RKO (cell line): ENCODE measurements around the gene WASL.
"Not testable (repeated sequence)": the region's sequence is repeated elsewhere in the genome, so short reads cannot be mapped to it uniquely, and the experiment has no call there.

Experiments
- DNase-seq: peaks from one replicate; pipeline ENCODE4 v3.0.0-alpha.2; 2016; ENCODE audit warnings: low spot score

The WASL gene

DNA sequence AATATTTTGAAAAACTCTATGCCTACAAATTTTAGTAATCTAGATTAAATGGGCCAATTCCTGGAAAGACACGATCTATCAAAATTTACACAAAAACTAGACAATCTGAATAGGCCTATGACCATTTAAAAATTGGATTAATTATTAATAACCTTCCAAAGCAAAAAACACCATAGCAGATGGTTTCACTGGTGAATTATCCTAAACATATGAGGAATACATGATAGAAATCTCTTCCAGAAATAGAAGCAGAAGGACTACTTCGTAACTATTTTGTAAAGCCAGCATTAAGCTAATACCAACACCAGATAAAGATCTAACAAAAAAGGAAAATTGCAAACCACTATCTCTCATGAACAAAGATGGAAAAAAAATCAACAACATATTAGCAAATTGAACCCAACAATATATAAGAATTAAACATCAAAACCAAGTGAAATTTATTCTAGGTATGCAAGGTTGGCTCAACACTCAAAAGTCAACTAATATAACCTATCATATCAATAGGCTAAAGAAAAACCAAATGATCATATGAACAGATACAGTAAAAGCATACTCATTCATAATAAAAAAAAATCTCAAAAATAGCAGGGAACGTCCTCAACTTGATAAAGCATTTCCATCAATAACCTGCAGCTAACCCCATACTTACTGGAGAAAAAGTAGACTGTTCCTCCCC lies 16.3 kb downstream of the WASL start:
- DNase-seq, result no peak

- DNase-seq, result no peak
These were observed 19.6 kb downstream of the WASL start for GRCh38 chr7:123729218-123729578.

DNA sequence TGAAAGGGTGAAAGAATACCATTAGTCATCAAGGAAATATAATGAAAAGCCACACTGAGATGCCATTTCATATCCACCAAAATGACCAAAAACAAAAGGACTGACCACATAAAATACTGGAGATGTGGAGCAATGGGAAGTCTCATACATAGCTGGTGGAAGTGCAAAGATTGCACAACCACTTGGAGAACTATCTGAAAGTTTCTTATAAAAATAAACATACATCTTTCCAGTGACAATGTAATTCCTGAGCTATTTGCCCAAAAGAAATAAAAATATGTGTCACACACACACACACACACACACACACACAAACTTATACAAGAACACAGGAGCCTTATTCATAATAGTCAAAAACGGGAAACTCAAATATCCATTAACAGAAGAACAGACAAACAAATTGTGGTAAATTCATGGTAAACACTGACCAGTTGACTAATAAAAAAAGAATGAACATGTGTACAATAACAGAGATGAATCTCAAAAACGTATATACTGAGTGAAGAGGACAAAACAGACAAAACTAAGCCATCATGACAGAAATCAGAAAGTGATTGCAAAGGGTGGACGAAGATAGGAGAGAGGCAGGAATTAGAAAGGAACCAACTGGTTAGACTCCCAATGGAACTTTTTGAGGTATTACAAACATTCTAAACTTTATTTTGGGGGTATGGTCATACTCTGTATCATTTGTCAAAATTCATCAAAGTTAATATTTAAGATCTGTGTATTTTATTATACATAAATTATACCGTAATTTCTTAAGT lies 21.5 kb downstream of the WASL start:
- no peak for DNase-seq

DNA sequence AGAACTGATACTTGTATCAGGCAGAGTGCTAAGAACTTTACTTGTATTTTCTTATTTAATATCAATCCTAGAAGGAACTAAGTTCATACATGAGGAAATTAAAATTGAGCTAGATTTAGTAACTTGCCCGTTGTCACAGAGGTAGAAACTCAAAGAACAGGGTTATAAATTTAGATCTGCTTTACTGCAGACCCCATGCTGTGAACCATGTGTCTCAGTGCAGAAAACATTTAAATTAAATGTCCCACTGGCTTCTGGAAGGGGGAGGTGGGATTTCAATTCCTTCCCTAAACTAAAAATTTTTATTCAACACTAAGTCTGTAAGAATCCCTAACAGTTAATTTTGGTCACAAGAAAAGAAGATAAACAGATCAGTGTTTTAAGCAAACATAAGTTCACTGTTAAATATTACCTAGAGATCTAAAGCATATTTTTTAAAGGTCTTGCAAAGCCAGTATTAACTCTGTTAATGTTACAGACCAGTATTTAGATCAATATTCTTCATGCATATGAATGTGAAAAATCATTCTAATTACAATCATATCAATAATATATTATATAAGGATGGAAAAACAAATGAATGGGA lies 23.1 kb downstream of the WASL start:
- DNase-seq, result no peak

GRCh38 chr7:123724817-123725253 lies 24.0 kb downstream of the WASL start:
- no peak for DNase-seq

- DNase-seq, result no peak
These were observed 24.9 kb downstream of the WASL start for GRCh38 chr7:123723913-123724312.

GRCh38 chr7:123720527-123720926 lies 28.3 kb downstream of the WASL start:
- not testable (repeated sequence) for DNase-seq

- no peak for DNase-seq
These were observed 29.5 kb downstream of the WASL start for GRCh38 chr7:123719197-123719721.

DNA sequence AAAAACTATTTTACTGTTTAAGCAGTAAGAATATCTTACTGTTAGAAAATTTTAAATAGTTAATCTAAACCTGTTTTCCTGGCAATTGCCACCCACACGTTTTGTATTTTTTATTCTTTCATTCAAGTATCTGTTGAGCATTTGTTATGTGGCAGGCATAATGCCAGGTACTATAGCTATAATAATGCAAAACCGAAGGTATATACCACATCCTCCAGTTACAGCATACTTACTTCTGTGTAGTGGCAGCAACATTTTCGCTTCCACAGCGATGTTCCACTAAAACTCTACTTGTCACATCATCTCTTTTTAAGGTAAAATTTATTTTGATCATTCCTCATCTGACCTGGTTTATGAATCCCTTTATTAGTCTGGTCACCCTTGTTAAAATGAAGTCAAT lies 30.0 kb downstream of the WASL start:
- DNase-seq, result no peak

GRCh38 chr7:123717689-123718088 lies 31.1 kb downstream of the WASL start:
- DNase-seq, result no peak

GRCh38 chr7:123716877-123717276 lies 31.9 kb downstream of the WASL start:
- DNase-seq, result no peak

- no peak for DNase-seq
These were observed 33.0 kb downstream of the WASL start for GRCh38 chr7:123715799-123716198.

DNA sequence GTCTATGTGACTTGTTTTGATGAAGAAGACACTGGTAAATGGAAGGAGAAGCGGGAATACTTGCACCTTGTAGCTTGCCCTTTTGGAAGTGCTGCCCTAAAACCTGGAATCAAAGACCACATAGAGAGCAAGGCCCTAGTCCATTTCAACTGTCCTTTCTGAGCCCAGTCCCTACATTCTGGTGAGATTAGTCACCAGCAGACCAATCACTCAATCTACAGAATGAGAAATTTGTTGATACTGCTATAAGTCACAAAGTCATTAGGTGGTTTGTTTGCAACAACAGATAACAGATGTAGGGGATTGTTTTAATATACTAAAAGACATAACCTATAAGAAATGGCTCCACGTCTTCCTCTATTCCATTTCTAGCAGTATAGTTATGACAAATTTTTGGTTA lies 33.6 kb downstream of the WASL start:
- DNase-seq, result no peak

DNA sequence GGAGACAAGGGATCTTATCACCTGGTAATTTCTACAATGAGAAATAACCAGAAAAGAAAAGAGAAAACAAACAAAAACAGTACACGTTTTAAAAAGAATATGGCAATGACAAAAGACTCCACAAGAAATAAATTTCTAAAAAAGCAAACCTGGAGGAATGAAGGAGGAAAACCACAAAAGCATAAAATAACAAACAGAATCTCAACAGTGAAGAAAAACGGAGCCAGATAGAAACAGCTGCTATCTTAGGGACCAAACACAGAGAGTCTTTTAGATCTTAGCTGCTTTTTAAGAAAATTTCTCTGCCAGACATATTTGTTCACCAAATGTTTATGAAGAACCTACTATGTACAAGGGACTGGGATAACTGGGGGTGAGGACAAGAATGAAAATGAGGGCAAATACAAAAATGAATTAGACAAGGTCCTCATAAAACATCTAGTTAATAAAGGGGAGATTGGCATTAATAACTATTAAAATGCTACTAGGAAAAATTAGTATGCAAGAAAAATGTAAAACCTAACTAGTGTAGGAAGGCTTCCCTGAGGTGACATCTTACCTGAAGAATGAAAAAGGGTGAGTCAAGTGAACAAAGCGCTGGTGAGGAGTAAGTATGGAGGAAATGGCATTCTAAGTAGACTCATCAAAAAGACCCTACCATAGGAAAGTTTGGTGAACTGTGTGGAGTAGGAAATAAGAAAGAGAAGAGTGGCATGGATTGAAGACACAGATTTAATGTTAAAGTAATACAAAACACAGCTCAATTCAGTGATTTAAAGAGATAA lies 34.3 kb downstream of the WASL start:
- DNase-seq, result no peak

DNA sequence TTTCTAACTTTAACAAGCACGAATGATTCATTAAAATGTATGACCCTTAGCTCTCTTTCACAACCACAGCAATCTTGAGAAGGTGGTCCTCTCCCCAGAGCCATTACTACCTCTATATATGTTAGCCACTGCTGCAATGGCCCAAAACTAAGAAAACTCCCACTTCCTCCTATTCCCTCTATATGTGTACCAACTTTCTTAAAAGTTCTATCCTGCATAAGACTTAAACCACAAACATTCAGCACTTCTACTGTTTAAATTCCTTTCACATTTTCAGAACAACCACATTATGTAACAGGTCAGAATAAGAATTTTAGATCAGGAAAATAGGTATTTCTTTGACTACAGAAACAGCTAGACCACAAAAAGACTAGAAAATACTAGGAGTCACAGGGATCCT lies 36.2 kb downstream of the WASL start:
- no peak for DNase-seq

DNA sequence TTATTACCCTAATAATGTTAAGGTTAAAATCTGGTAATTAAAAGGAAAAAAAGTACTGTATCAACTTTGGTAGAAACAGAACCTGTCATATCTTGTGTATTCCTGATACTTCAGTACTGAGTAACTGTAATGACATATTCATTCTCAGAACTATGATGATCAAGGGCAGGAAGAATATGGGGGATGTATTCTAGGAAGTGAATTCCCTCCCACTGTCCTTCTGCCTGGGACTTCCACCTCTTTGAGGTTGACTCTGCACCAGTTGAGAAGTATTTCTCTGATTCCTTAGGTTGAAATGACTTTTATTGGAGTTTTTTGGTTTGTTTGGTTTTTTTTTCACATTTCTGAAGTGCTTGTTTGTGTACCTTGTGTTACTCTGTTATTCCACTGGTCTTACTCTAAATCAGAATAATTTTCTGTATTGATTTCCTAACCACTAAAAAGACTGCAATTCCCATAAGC lies 36.9 kb downstream of the WASL start:
- peak; percentile 27 for DNase-seq

GRCh38 chr7:123710683-123711082 lies 38.1 kb downstream of the WASL start:
- no peak for DNase-seq

GRCh38 chr7:123709525-123709924 lies 39.3 kb downstream of the WASL start:
- no peak for DNase-seq

- DNase-seq, result no peak
These were observed 43.4 kb downstream of the WASL start for GRCh38 chr7:123705211-123705901.

GRCh38 chr7:123695944-123696677 lies 52.7 kb downstream of the WASL start:
- DNase-seq, result no peak

DNA sequence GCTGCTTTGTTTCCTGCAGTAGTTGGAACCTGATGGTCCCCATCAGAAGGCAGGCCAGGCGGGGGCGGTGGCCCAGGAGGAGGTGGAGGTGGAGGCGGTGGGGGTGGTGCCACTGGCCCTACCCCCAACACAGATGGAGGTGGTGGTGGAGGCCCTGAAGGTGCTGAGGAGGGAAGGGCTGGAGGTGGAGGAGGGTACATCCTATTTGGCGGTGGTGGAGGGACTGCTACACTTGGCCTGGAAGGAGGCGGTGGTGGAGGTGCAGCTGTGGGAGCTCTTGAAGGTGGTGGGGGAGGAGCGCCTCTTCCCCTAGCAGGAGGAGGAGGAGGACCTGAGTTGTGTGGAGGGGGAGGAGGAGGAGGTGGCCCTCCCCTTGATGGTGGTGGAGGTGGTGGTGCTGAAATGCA lies 56.3 kb downstream of the WASL start:
- no peak for DNase-seq
